GM12872 (cell line): ENCODE data around the gene SNX33.

ENCODE experiments used
- TF ChIP-seq, protein P1 (sequence below): IDR thresholded peaks from 3 replicates; pipeline ENCODE4 v1.5.1; 2011; ENCODE audit warnings: low read depth, mild to moderate bottlenecking, low read length, moderate library complexity; ENCODE audit not compliant: insufficient read depth

SNX33 gene

GRCh38 chr15:75651810-75652543, 4.3 kb downstream of the SNX33 start:
- TF ChIP-seq, protein P1, sequence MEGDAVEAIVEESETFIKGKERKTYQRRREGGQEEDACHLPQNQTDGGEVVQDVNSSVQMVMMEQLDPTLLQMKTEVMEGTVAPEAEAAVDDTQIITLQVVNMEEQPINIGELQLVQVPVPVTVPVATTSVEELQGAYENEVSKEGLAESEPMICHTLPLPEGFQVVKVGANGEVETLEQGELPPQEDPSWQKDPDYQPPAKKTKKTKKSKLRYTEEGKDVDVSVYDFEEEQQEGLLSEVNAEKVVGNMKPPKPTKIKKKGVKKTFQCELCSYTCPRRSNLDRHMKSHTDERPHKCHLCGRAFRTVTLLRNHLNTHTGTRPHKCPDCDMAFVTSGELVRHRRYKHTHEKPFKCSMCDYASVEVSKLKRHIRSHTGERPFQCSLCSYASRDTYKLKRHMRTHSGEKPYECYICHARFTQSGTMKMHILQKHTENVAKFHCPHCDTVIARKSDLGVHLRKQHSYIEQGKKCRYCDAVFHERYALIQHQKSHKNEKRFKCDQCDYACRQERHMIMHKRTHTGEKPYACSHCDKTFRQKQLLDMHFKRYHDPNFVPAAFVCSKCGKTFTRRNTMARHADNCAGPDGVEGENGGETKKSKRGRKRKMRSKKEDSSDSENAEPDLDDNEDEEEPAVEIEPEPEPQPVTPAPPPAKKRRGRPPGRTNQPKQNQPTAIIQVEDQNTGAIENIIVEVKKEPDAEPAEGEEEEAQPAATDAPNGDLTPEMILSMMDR: no peak

GRCh38 chr15:75653347-75653913, 5.7 kb downstream of the SNX33 start:
- TF ChIP-seq, protein P1: no peak

DNA sequence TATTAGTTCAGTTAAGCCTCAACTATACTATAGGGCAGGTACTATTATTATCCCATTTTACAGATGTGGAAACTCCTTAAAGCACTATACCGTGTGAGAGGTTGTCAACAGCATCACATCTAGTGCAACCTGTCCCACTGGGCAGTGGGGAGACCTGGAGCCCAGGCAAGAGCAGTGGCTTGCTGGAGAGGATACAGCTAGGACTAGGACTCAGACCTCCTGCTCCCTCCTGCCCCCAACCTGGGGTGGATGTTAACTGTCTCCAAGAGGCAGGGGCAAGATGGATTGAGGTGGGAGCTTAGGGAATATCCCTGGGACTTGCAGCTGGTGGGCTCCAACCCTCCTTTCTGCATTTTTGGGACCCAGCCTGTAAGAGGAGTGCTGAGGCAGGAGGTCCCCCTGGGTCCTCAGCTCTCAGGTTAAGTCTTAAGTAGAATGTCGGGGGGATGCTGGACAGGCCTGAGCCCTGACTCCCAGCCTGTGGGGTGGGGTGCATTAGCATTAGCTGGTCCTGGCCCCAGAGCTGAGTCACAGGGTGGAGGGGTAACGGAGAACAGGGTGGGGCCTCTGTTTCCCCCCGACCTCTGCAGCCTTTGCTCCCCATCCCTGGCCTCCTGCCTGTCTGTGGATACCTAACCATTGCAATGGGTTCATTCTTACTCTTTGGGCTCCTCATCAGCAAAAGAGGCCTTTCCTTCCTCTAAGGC, 6.6 kb downstream of the SNX33 start:
- TF ChIP-seq, protein P1: no peak

DNA sequence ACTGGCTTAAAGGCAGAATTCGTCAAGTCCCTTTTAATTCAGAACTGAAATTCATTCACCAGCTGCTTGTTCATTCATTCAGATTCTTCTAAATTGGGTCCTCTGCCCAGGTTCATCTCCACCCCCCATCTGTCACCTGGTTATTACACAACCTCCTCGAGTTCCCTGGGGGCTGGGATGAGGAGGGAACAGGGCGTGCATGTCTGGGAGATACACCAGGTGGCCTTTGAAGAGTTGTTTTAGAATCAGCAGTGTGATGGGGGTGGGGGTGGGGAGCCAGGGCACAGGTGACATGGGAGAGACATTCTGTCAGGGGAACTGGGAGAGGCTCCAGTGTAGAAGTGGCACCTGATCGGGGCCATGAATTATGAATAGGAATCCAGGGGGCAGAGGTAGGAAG, 8.2 kb downstream of the SNX33 start:
- TF ChIP-seq, protein P1: no peak

GRCh38 chr15:75656331-75656730, 8.6 kb downstream of the SNX33 start:
- TF ChIP-seq, protein P1: no peak

GRCh38 chr15:75656813-75657212, 9.1 kb downstream of the SNX33 start:
- TF ChIP-seq, protein P1: no peak

GRCh38 chr15:75659141-75659771, 11.5 kb downstream of the SNX33 start:
- TF ChIP-seq, protein P1: no peak
